Heart left ventricle (tissue), 16 donors: ENCODE results near the gene CD72. TPM values are rescaled to one million over a fixed set of nuclear protein-coding genes. Genes with fewer than 3 reads are reported as not detected.

Experiments
- ATAC-seq, 4 donors: fragments of 200-7000 bp; cut with Tn5 transposase; one replicate each; pipeline ENCODE4 v1.9.1; 2020 to 2022; ENCODE audit warnings: moderate library complexity in 4 of 4, mild to moderate bottlenecking in 3 of 4, moderate number of reproducible peaks in 1 of 4
- DNase-seq, 5 donors: peaks; one replicate each; pipeline ENCODE4 v3.0.0-alpha.2; 2020
- H3K27ac ChIP-seq, 12 donors: fragments of 200-600 bp; sonication (generic) in 4 of 12; one replicate each; pipeline versions ENCODE4 v1.5.0 to v1.8.0; 2016 to 2022; ENCODE audit warnings: mild to moderate bottlenecking in 2 of 12
- H3K27me3 ChIP-seq, 9 donors: fragments of 200-600 bp; sonication (generic) in 2 of 9; one replicate each; pipeline versions ENCODE4 v1.5.1 to v1.8.0; 2016 to 2022; ENCODE audit warnings: mild to moderate bottlenecking in 3 of 9
- H3K36me3 ChIP-seq, 9 donors: fragments of 200-600 bp; sonication (generic) in 2 of 9; one replicate each; pipeline versions ENCODE4 v1.5.0 to v1.8.0; 2018 to 2022; ENCODE audit warnings: mild to moderate bottlenecking in 2 of 9
- H3K4me1 ChIP-seq, 12 donors: fragments of 200-600 bp; sonication (generic) in 4 of 12; one replicate each; pipeline versions ENCODE4 v1.5.0 to v1.8.0; 2016 to 2022; ENCODE audit warnings: mild to moderate bottlenecking in 3 of 12
- H3K4me3 ChIP-seq, 12 donors: fragments of 200-600 bp; sonication (generic) in 4 of 12; one replicate each; pipeline versions ENCODE4 v1.5.0 to v1.8.0; 2017 to 2022; ENCODE audit warnings: mild to moderate bottlenecking in 9 of 12, moderate library complexity in 4 of 12
- H3K9me3 ChIP-seq, 12 donors: fragments of 200-600 bp; sonication (generic) in 4 of 12; one replicate each; pipeline versions ENCODE4 v1.5.0 to v1.8.0; 2016 to 2022; ENCODE audit warnings: mild to moderate bottlenecking in 1 of 12
- POLR2A ChIP-seq, 2 donors: fragments of 450-650 bp; IDR thresholded peaks; one replicate each; pipeline ENCODE4 v1.6.1; 2017; ENCODE audit warnings: antibody characterized with exemption in 2 of 2, mild to moderate bottlenecking in 2 of 2, moderate library complexity in 2 of 2
- WGBS, 4 donors: extraction: QIAGEN DNeasy Blood & Tissue Kit in 2 of 4; methylation state at CpG; one replicate each; pipeline versions ENCODE4 v1.1.5 to v1.1.7; 2013 to 2018; 5-methylcytosine and 5-hydroxymethylcytosine counted together
- intact Hi-C, 10 donors: fragments of 100-400 bp; cut with DNase I; formaldehyde crosslinking; loops; one replicate each; pipeline versions ENCODE4 v1.11.1 to v1.14.2; 2022
- polyA plus RNA-seq, 2 donors: library from polyadenylated mRNA; stranded (reverse); fragments of 200-250 nt; gene quantifications; one replicate each; pipeline ENCODE4 v1.2.3, GENCODE V29; 2013
- total RNA-seq, 9 donors: library from RNA; depleted of rRNA in 2 of 9; stranded (reverse); fragments of >200 nt in 2 of 9; fragmentation: NEBNext Ultra II Directional in 3 of 9; extraction: Animal tissue kit (Norgen Biotek cat#: 25700) in 3 of 9; gene quantifications; one replicate each; pipeline versions ENCODE4 v1.1.0 to v1.2.4, GENCODE V29; 2016 to 2023
- TF ChIP-seq, protein P1 (sequence below), 12 donors: fragments of 200-600 bp; sonication (generic) in 4 of 12; IDR thresholded peaks; one replicate each; pipeline versions ENCODE4 v1.5.0 to v1.8.0; 2018 to 2022; ENCODE audit warnings: antibody characterized with exemption in 12 of 12, mild to moderate bottlenecking in 5 of 12
- donor health status: ischemic (EF 13 %, LVEDD 7.1; RV severe dilation, severe dysfunction).
- donor health status: healthy with polysubstance abuse.
- donor health status: DM: no; HTN: yes; CAD: no.
- donor health status: DM: no; HTN: no; CAD: no.
- donor health status: ischemic (EF 25% LVEDD 6.9; RV normal size, moderate dysfunction).
- donor health status: ischemic (EF 25% LVEDD 5.7; RV mildly dilated, moderate dysfunction).
- donor health status: healthy.
- donor health status: DM: yes; HTN: yes; CAD: no.
- donor health status: ischemic (EF 35%, LVEDD 5.7; RV mildly dilated, moderate dysfunction).
- donor health status: nonischemic (EF 11% LVEDD 7.7; RV severe dilation, severe dysfunction).
- donor health status: DM: yes; HTN: yes; CAD: no.
- donor health status: PGD.
- donor health status: ischemic (EF 29% LVEDD 5.4; RV normal size, mild dysfunction).
- donor health status: nonischemic (EF 23%, LVEDD 6.1; RV moderate dilation, normal function).

The CD72 gene
- total and polyA plus RNA-seq, 11 donors = 0.38 to 10.0 (median 0.80) TPM; not detected in 2

DNA sequence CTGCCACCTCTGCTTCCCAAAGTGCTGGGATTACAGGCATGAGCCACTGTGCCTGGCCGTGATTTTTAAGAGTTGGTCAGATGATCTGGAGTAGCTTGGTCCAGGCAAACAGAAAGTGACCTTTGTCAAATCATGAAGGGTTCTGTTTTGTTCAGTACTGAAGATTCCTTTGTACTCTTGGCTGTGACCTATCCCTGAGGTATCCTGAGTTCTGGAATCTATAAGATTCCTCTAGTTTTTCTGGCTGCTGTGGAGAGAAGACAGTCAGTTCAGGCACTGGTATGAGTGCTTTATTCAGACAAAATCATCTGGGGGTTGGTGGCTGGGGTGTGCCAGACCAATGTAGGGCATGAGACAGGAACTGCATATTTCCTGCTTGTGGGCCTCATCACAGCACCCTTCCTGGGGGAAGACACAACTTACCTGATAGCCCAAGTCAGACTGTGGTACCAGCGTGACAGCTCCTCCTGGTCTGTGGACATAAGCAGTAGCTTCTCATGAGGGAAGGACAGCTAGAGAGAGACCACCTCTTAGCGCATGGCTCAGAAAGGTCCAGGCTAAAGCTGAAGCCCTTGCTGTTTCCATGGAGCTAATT is 43.6 kb upstream of the CD72 start:
- H3K27ac ChIP-seq = peak overlapping the region in 11 of 12 donors; percentile 41 to 100 (median 97)
- intact Hi-C loops = loop anchor here in 7 of 10 donors (2.0 to 5.0 kb wide), 5 partner anchors 25 to 85 kb away; partner anchors contain the start of genes GBA2 (in 1 of the 7) and RGP1 (in 1 of the 7)
- peaks cover 0 to 22% (median 16%) of the 10 kb centered on the region in 9 donors for H3K36me3 ChIP-seq
- H3K4me1 ChIP-seq = peaks cover 0 to 69% (median 40%) of the 10 kb centered on the region in 12 donors
- no peak for DNase-seq
- WGBS, 4 donors = 63 to 75% (median 68%) methylated on average over 2 to 3 of the region's 3 CpGs
- no peaks in the 10 kb centered on the region for H3K9me3 ChIP-seq
- TF ChIP-seq, protein P1, sequence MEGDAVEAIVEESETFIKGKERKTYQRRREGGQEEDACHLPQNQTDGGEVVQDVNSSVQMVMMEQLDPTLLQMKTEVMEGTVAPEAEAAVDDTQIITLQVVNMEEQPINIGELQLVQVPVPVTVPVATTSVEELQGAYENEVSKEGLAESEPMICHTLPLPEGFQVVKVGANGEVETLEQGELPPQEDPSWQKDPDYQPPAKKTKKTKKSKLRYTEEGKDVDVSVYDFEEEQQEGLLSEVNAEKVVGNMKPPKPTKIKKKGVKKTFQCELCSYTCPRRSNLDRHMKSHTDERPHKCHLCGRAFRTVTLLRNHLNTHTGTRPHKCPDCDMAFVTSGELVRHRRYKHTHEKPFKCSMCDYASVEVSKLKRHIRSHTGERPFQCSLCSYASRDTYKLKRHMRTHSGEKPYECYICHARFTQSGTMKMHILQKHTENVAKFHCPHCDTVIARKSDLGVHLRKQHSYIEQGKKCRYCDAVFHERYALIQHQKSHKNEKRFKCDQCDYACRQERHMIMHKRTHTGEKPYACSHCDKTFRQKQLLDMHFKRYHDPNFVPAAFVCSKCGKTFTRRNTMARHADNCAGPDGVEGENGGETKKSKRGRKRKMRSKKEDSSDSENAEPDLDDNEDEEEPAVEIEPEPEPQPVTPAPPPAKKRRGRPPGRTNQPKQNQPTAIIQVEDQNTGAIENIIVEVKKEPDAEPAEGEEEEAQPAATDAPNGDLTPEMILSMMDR (IDR thresholded peaks at IDR 0.05) = no peak
- TF ChIP-seq POLR2A (IDR thresholded peaks at IDR 0.05) = no peak
- no peaks in the 10 kb centered on the region for H3K27me3 ChIP-seq
- ATAC-seq = no peak
- H3K4me3 ChIP-seq = peak overlapping the region in 1 of 12 donors; percentile 15

DNA sequence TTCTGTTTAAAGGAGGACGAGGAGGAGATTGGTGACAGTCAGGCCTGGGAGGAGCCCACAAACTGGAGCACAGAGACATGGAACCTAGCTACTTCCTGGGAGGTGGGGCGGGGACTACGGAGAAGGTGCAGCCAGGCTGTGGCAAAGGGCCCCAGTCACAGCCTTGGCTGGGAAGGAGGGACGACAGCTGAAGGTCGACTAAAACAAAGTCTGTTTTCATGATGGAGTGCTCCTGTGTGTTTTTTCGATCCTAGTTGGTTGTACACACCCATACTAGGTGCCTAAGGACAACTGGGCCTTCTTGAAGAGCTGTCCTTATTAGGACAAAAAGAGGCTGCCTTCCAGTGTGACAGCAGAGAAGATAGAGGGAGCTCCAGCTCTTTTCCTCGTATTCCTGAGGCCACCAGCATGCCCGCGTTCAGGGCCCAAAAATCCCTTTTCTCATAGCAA is 42.8 kb upstream of the CD72 start:
- whole genome bisulfite sequencing, 4 donors = 43 to 57% (median 52%) methylated on average over 9 of the region's 9 CpGs
- H3K9me3 ChIP-seq = no peaks in the 10 kb centered on the region
- peaks cover 0 to 22% (median 16%) of the 10 kb centered on the region in 9 donors for H3K36me3 ChIP-seq
- DNase-seq (no peak), ATAC-seq (no peak)
- H3K4me3 ChIP-seq = no peak overlapping the region
- no peak for TF ChIP-seq POLR2A (IDR thresholded peaks at IDR 0.05)
- TF ChIP-seq, protein P1 (IDR thresholded peaks at IDR 0.05) = peak; percentile 26 to 66 (median 44)
- no peaks in the 10 kb centered on the region for H3K27me3 ChIP-seq
- H3K4me1 ChIP-seq = peaks cover 0 to 70% (median 39%) of the 10 kb centered on the region in 12 donors
- H3K27ac ChIP-seq = peak overlapping the region; percentile 41 to 100 (median 96)
- intact Hi-C loops = loop anchor here in 6 of 10 donors (5.0 kb wide), 4 partner anchors 36 to 86 kb away; partner anchors contain the start of genes GBA2 (in 1 of the 6) and RGP1 (in 1 of the 6)

- ATAC-seq (peak; percentile 2 to 31 (median 16)), DNase-seq (peak in 2 of 5 donors; percentile 65 to 69)
- H3K36me3 ChIP-seq = peaks cover 0 to 22% (median 16%) of the 10 kb centered on the region in 9 donors
- peaks cover 0 to 56% (median 30%) of the 10 kb centered on the region in 12 donors for H3K4me1 ChIP-seq
- 29 to 41% (median 37%) methylated on average over 3 of the region's 3 CpGs for WGBS, 4 donors
- H3K27me3 ChIP-seq = no peaks in the 10 kb centered on the region
- no peaks in the 10 kb centered on the region for H3K9me3 ChIP-seq
- peak overlapping the region in 11 of 12 donors; percentile 72 to 98 (median 93) for H3K4me3 ChIP-seq
- peak overlapping the region; percentile 93 to 100 (median 97) for H3K27ac ChIP-seq
- intact Hi-C loops = loop anchor here in 8 of 10 donors (2.0 to 10.0 kb wide), 13 partner anchors 29 to 225 kb away; partner anchors contain the start of genes FAM221B (in 2 of the 8), GBA2 (in 2 of the 8), RGP1 (in 2 of the 8) and SPAG8 (in 2 of the 8)
- TF ChIP-seq POLR2A (IDR thresholded peaks at IDR 0.05) = peak in 1 of 2 donors; percentile 30
- TF ChIP-seq, protein P1 (IDR thresholded peaks at IDR 0.05) = no peak
These were observed 41.1 kb upstream of the CD72 start for GRCh38 chr9:35659340-35659739.

- intact Hi-C loops = loop anchor here in 9 of 10 donors (1.0 to 10.0 kb wide), 16 partner anchors 30 to 226 kb away; partner anchors contain the start of genes CREB3 (in 2 of the 9), FAM221B (in 2 of the 9), GBA2 (in 2 of the 9) and RGP1 (in 2 of the 9)
- WGBS, 4 donors = 3 to 6% (median 4%) methylated on average over 2 of the region's 2 CpGs
These were observed 40.7 kb upstream of the CD72 start for GRCh38 chr9:35658968-35659220.

More at GRCh38 chr9:35658968-35659220, 40.7 kb upstream of the CD72 start:
- H3K27ac ChIP-seq = peak overlapping the region; percentile 93 to 100 (median 97)
- no peaks in the 10 kb centered on the region for H3K27me3 ChIP-seq
- peaks cover 0 to 22% (median 16%) of the 10 kb centered on the region in 9 donors for H3K36me3 ChIP-seq
- peak overlapping the region; percentile 72 to 98 (median 88) for H3K4me3 ChIP-seq
- H3K4me1 ChIP-seq = peaks cover 0 to 53% (median 30%) of the 10 kb centered on the region in 12 donors
- DNase-seq (peak in 2 of 5 donors; percentile 58 to 65), ATAC-seq (peak in 1 of 4 donors; percentile 6)
- TF ChIP-seq POLR2A (IDR thresholded peaks at IDR 0.05) = no peak
- TF ChIP-seq, protein P1 (IDR thresholded peaks at IDR 0.05) = no peak
- no peaks in the 10 kb centered on the region for H3K9me3 ChIP-seq
